ENCODE results near the gene SORBS2. TPM values are rescaled to one million over a fixed set of nuclear protein-coding genes. Genes with fewer than 3 reads are reported as not detected.

The SORBS2 gene
- total RNA-seq, 1 donor from 2014 or later: 60.4 TPM

DNA sequence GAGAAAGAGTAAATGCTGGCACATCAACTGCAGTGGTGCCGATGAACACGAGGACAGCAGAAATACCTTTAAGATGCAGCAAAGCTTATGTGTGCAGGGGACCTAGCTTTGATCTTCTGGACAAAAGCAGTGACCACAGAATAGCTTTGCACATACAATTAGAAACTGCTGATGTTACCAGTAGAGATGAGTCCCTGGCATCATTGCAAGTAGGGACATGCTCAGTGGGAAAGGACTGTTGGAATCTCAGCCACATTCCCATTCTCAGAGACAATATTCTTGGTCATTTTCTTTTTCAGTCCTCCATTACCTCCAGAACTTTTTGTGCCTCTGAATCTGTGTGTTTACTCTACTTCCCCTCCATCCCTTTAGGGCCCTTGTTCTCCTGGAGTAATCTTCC, 259.7 kb downstream of the SORBS2 start:
- TF ChIP-seq POLR2A (IDR thresholded peaks at IDR 0.05) (no peak), POLR2AphosphoS5 (IDR thresholded peaks at IDR 0.05; ENCODE audit: insufficient read depth in 1 of 2, low read depth in 1 of 2) (no peak), CTCF (IDR thresholded peaks at IDR 0.05) (no peak)
- intact Hi-C loops (cut with DNase I): no loop called here
- Histone ChIP-seq H3K4me1 (no peaks in the 10 kb centered on the region), H3K9me3 (no peaks in the 10 kb centered on the region), H3K4me3 (no peak overlapping the region), H3K27me3 (no peaks in the 10 kb centered on the region), H3K27ac (no peak overlapping the region), H3K36me3 (no peaks in the 10 kb centered on the region)
- DNase-seq (ENCODE audit: extremely low spot score in 2 of 2): no peak

- no peak for DNase-seq (ENCODE audit: extremely low spot score in 2 of 2)
- no peak overlapping the region for H3K4me3 ChIP-seq
- no peaks in the 10 kb centered on the region for H3K9me3 ChIP-seq
- intact Hi-C loops (cut with DNase I): no loop called here
- no peaks in the 10 kb centered on the region for H3K36me3 ChIP-seq
- no peaks in the 10 kb centered on the region for H3K27me3 ChIP-seq
- no peaks in the 10 kb centered on the region for H3K4me1 ChIP-seq
- no peak overlapping the region for H3K27ac ChIP-seq
- TF ChIP-seq POLR2A (IDR thresholded peaks at IDR 0.05): no peak
- no peak for TF ChIP-seq CTCF (IDR thresholded peaks at IDR 0.05)
These were observed 261.1 kb downstream of the SORBS2 start for GRCh38 chr4:185550933-185551332.

DNA sequence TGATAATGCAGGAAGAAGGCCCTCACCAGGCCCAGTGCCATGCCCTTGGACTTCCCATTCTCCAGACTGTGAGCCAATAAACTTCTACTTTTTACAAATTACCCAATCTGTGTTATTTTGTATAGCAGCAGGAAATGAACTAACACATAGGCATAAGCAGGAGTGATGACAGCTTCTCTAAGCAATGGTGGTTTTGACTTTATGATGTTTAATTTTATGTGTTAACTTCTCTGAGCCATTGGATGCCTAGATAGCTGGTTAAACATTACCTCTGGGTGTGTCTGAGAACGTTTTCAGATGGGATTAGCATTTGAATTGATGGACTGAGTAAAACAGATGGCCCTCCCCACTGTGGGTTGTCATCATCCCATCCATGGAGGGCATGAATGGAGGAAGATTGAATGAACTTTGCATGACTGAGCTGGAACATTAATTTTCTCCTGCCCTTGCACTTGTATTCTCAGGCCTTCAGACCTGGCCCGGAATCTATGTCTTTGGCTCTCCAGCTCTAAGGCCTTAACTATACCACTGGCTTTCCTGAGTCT, 262.8 kb downstream of the SORBS2 start:
- intact Hi-C loops (cut with DNase I): no loop called here
- no peaks in the 10 kb centered on the region for H3K27me3 ChIP-seq
- no peak overlapping the region for H3K27ac ChIP-seq
- no peaks in the 10 kb centered on the region for H3K36me3 ChIP-seq
- no peak for TF ChIP-seq CTCF (IDR thresholded peaks at IDR 0.05)
- TF ChIP-seq POLR2AphosphoS5 (IDR thresholded peaks at IDR 0.05; ENCODE audit: insufficient read depth in 1 of 2, low read depth in 1 of 2): no peak
- no peak for TF ChIP-seq POLR2A (IDR thresholded peaks at IDR 0.05)
- no peaks in the 10 kb centered on the region for H3K4me1 ChIP-seq
- H3K9me3 ChIP-seq: no peaks in the 10 kb centered on the region
- DNase-seq (ENCODE audit: extremely low spot score in 2 of 2): no peak
- no peak overlapping the region for H3K4me3 ChIP-seq

- TF ChIP-seq CTCF (IDR thresholded peaks at IDR 0.05): no peak
- no peak for TF ChIP-seq POLR2A (IDR thresholded peaks at IDR 0.05)
- no peak for TF ChIP-seq POLR2AphosphoS5 (IDR thresholded peaks at IDR 0.05; ENCODE audit: insufficient read depth in 1 of 2, low read depth in 1 of 2)
- intact Hi-C loops (cut with DNase I): no loop called here
- no peaks in the 10 kb centered on the region for H3K27me3 ChIP-seq
- H3K9me3 ChIP-seq: no peaks in the 10 kb centered on the region
- DNase-seq (ENCODE audit: extremely low spot score in 2 of 2): no peak
- H3K4me1 ChIP-seq: no peaks in the 10 kb centered on the region
- no peak overlapping the region for H3K4me3 ChIP-seq
- H3K36me3 ChIP-seq: no peaks in the 10 kb centered on the region
- no peak overlapping the region for H3K27ac ChIP-seq
These were observed 263.4 kb downstream of the SORBS2 start for GRCh38 chr4:185548587-185548986.

GRCh38 chr4:185546335-185546734, 265.7 kb downstream of the SORBS2 start:
- H3K36me3 ChIP-seq: no peaks in the 10 kb centered on the region
- no peak overlapping the region for H3K4me3 ChIP-seq
- H3K27me3 ChIP-seq: no peaks in the 10 kb centered on the region
- intact Hi-C loops (cut with DNase I): no loop called here
- H3K4me1 ChIP-seq: no peaks in the 10 kb centered on the region
- no peak overlapping the region for H3K27ac ChIP-seq
- H3K9me3 ChIP-seq: no peaks in the 10 kb centered on the region
- no peak for TF ChIP-seq CTCF (IDR thresholded peaks at IDR 0.05)
- TF ChIP-seq POLR2A (IDR thresholded peaks at IDR 0.05): no peak
- no peak for TF ChIP-seq POLR2AphosphoS5 (IDR thresholded peaks at IDR 0.05; ENCODE audit: insufficient read depth in 1 of 2, low read depth in 1 of 2)
- DNase-seq (ENCODE audit: extremely low spot score in 2 of 2): no peak
